ENCODE data around the gene IQCE.

- TF ChIP-seq POLR2A (IDR thresholded peaks at IDR 0.05) = no peak
- no peak for TF ChIP-seq CTCF (IDR thresholded peaks at IDR 0.05)
Observed at GRCh38 chr7:2516194-2516555, 42.6 kb upstream of the IQCE start.
